ENCODE data around the gene MCC. TPM values are rescaled to one million over a fixed set of nuclear protein-coding genes. Genes with fewer than 3 reads are reported as not detected.

MCC gene
- total RNA-seq, 3 donors from 2014 or later (not counting 1 experiment from before 2014, with no cell fraction given): 0.68 to 1.8 (median 1.4) TPM

DNA sequence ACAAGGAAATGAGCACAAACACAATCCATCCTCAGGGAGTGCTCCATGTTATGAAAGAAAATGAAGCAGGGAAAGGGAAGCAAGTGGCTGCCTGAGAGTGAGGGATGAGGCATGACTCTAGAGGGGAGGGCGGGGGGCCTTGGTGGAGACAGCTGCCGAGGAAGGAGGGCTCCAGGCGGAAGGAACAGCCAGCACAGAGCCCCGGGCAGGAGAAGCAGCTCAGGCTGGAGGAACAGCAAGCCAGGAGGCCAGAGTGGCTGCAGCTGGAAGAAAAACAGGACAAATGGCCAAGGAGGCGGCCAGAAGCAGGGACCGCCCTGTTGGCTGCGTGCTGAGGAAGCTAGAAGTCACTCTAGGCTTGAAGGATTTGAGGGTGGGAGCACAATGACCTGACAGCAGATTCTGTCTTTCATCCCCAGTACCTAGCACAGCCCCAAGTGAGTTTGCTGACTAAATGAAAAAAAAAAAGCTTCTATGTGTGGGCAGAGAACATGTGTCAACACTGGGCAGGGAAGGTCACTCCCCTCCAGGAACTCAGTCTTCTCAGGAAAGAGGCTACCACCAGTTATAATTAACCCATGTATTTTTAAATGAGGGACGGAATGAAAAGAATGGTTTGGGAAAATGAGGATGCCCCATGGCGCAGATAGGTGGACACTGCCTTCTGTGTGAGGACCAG lies 368.9 kb downstream of the MCC start:
- no peaks in the 10 kb centered on the region for H3K9me3 Mint-ChIP-seq
- H3K9me3 ChIP-seq (ENCODE audit: control insufficient read depth, insufficient read depth, low read length): no peaks in the 10 kb centered on the region
- no peaks in the 10 kb centered on the region for H3K4me1 Mint-ChIP-seq
- no peak for ATAC-seq
- H3K27me3 ChIP-seq (ENCODE audit: control insufficient read depth, insufficient read depth, low read length): no peaks in the 10 kb centered on the region
- intact Hi-C loops (cut with micrococcal nuclease): no loop called here
- 81% methylated on average over 8 of the region's 9 CpGs for WGBS (ENCODE audit: insufficient coverage)
- no peak overlapping the region for H3K4me3 Mint-ChIP-seq
- peaks cover 12 to 14% of the 10 kb centered on the region in 2 donors for H3K27me3 Mint-ChIP-seq (ENCODE audit: low read depth in 2 of 2)
- H3K36me3 ChIP-seq (ENCODE audit: control insufficient read depth, insufficient read depth, low read length): no peaks in the 10 kb centered on the region
- H3K4me1 ChIP-seq (ENCODE audit: control insufficient read depth, insufficient read depth, low read length): no peaks in the 10 kb centered on the region
- H3K27ac Mint-ChIP-seq: no peak overlapping the region
- no peak for TF ChIP-seq CTCF (IDR thresholded peaks at IDR 0.05)
- no peak overlapping the region for H3K4me3 ChIP-seq (ENCODE audit: low read length)
- no peaks in the 10 kb centered on the region for H3K36me3 Mint-ChIP-seq
- no peak for DNase-seq
- H3K27ac ChIP-seq (ENCODE audit: low read length): no peak overlapping the region

DNA sequence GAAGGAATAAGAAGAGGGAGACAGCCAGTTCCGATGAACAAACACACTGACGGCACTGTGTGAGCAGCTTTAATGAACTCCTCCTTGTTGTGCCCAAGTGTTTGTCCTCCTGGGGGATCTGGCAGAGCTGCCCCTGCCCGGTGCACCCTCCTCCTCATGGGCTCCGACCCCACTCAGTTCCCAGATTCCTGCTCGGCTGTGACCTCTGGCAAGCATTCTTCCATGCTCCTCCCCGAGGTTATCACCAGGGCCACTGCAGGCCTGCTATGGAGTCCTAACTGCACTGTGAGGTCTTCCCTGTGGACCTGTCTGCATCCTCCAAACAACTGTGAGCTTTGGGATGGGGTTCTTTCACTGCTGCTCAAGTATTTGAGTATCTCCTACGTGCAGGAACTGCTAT lies 369.5 kb downstream of the MCC start:
- H3K4me3 ChIP-seq (ENCODE audit: low read length): no peak overlapping the region
- no peaks in the 10 kb centered on the region for H3K36me3 Mint-ChIP-seq
- H3K4me1 ChIP-seq (ENCODE audit: control insufficient read depth, insufficient read depth, low read length): no peaks in the 10 kb centered on the region
- intact Hi-C loops (cut with micrococcal nuclease): no loop called here
- H3K27ac Mint-ChIP-seq: no peak overlapping the region
- 73% methylated on average over 7 of the region's 7 CpGs for WGBS (ENCODE audit: insufficient coverage)
- no peak overlapping the region for H3K27ac ChIP-seq (ENCODE audit: low read length)
- H3K27me3 ChIP-seq (ENCODE audit: control insufficient read depth, insufficient read depth, low read length): no peaks in the 10 kb centered on the region
- H3K36me3 ChIP-seq (ENCODE audit: control insufficient read depth, insufficient read depth, low read length): no peaks in the 10 kb centered on the region
- H3K9me3 Mint-ChIP-seq: no peaks in the 10 kb centered on the region
- ATAC-seq (no peak), DNase-seq (no peak)
- H3K9me3 ChIP-seq (ENCODE audit: control insufficient read depth, insufficient read depth, low read length): no peaks in the 10 kb centered on the region
- H3K4me1 Mint-ChIP-seq: no peaks in the 10 kb centered on the region
- peaks cover 10 to 13% of the 10 kb centered on the region in 2 donors for H3K27me3 Mint-ChIP-seq (ENCODE audit: low read depth in 2 of 2)
- TF ChIP-seq CTCF (IDR thresholded peaks at IDR 0.05): no peak
- no peak overlapping the region for H3K4me3 Mint-ChIP-seq

DNA sequence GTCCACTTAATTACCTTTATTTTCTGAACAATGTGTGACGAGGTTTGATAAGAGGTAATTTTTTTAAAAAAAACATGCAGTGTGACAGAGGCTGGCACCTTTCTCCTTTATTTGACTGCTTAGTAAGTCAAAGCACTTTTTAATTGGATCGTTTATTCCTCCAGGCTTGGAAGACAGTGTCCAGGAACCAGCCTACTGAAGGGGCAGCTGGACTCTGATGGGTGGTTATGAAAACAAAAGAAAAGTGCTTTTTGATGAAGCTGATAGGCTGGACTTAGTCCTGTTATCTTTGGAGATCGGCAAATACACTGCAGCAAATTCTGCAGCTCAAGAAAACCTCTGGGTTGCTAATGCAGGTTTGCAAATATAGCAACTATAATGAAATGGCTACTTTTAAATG lies 370.0 kb downstream of the MCC start:
- Mint-ChIP-seq H3K27me3 (ENCODE audit: low read depth in 2 of 2) (peaks cover 5 to 8% of the 10 kb centered on the region in 2 donors), H3K27ac (no peak overlapping the region), H3K4me3 (no peak overlapping the region), H3K9me3 (no peaks in the 10 kb centered on the region), H3K36me3 (no peaks in the 10 kb centered on the region), H3K4me1 (no peaks in the 10 kb centered on the region)
- Histone ChIP-seq H3K36me3 (ENCODE audit: control insufficient read depth, insufficient read depth, low read length) (no peaks in the 10 kb centered on the region), H3K4me3 (ENCODE audit: low read length) (no peak overlapping the region), H3K27ac (ENCODE audit: low read length) (no peak overlapping the region), H3K27me3 (ENCODE audit: control insufficient read depth, insufficient read depth, low read length) (no peaks in the 10 kb centered on the region), H3K9me3 (ENCODE audit: control insufficient read depth, insufficient read depth, low read length) (no peaks in the 10 kb centered on the region), H3K4me1 (ENCODE audit: control insufficient read depth, insufficient read depth, low read length) (no peaks in the 10 kb centered on the region)
- TF ChIP-seq CTCF (IDR thresholded peaks at IDR 0.05): no peak
- WGBS (ENCODE audit: insufficient coverage): 98% methylated on average over 2 of the region's 3 CpGs
- DNase-seq: no peak
- ATAC-seq: no peak
- intact Hi-C loops (cut with micrococcal nuclease): no loop called here

GRCh38 chr5:113117543-113118115 lies 370.6 kb downstream of the MCC start:
- Histone ChIP-seq H3K4me1 (ENCODE audit: control insufficient read depth, insufficient read depth, low read length) (no peaks in the 10 kb centered on the region), H3K27me3 (ENCODE audit: control insufficient read depth, insufficient read depth, low read length) (no peaks in the 10 kb centered on the region), H3K9me3 (ENCODE audit: control insufficient read depth, insufficient read depth, low read length) (no peaks in the 10 kb centered on the region), H3K27ac (ENCODE audit: low read length) (no peak overlapping the region), H3K36me3 (ENCODE audit: control insufficient read depth, insufficient read depth, low read length) (no peaks in the 10 kb centered on the region), H3K4me3 (ENCODE audit: low read length) (no peak overlapping the region)
- Mint-ChIP-seq H3K27ac (no peak overlapping the region), H3K4me3 (no peak overlapping the region), H3K27me3 (ENCODE audit: low read depth in 2 of 2) (peaks cover 0 to 5% of the 10 kb centered on the region in 2 donors), H3K36me3 (no peaks in the 10 kb centered on the region), H3K4me1 (no peaks in the 10 kb centered on the region), H3K9me3 (no peaks in the 10 kb centered on the region)
- ATAC-seq: no peak
- DNase-seq: no peak
- no peak for TF ChIP-seq CTCF (IDR thresholded peaks at IDR 0.05)
- 84% methylated on average over 4 of the region's 4 CpGs for WGBS (ENCODE audit: insufficient coverage)
- intact Hi-C loops (cut with micrococcal nuclease): no loop called here

Data from natural killer cell (primary cell).